Dedifferentiated amniotic fluid mesenchymal stem cell (primary cell): ENCODE data around the gene ABHD17B.
"Not testable (repeated sequence)": the region's sequence is repeated elsewhere in the genome, so short reads cannot be mapped to it uniquely, and the experiment has no call there.

Source experiments
- DNase-seq: peaks from one replicate; pipeline ENCODE4 v3.0.0-alpha.2; 2016; ENCODE audit errors: extremely low spot score

ABHD17B gene

DNA sequence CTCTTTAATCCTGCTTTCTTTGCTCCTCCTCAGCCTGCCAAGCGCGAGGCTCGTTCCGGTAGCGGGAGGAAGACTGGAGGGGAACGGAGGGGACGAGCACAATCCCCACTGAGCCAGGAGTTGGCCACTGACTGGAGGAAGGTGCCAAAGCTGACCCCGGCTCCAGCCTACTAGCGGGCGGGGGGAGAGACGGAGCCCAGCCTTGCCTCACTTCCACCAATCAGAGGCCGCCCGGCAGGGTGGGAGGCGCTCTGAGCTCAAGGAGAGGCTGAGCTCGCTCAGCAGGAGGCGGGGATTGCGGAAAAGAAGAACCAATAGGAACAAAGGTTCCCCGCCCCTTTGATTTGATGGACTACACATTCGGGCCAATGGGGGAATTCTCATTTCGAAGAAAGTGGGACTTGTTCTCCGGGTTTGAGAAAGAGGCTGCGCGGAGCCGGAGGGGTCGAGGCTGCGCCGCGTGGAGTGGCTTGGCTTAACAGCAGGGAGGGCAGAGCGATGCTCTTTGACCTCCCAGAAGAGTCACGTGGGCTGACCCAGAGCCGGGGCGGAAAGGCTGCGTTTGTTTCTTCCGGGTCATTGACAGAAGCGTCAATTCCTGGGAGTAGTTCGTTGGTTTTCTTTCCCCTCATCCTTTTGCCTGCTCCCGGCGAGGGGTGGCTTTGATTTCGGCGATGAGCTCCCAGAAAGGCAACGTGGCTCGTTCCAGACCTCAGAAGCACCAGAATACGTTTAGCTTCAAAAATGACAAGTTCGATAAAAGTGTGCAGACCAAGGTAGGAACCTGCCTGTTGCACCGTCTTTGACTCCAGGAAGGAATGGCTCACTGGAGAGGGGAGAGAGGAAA lies at the start of gene ABHD17B, which contains the start of gene C9orf85:
ABHD17B (minus strand) TSS at position 133 of the 847 bp plus-strand sequence. CDS start 36,113 bp downstream, outside the sequence.
C9orf85 (plus strand) TSS at position 579 of the 847 bp plus-strand sequence; CDS start at position 675, 96 bp downstream.
- peak; percentile 100 for DNase-seq

DNA sequence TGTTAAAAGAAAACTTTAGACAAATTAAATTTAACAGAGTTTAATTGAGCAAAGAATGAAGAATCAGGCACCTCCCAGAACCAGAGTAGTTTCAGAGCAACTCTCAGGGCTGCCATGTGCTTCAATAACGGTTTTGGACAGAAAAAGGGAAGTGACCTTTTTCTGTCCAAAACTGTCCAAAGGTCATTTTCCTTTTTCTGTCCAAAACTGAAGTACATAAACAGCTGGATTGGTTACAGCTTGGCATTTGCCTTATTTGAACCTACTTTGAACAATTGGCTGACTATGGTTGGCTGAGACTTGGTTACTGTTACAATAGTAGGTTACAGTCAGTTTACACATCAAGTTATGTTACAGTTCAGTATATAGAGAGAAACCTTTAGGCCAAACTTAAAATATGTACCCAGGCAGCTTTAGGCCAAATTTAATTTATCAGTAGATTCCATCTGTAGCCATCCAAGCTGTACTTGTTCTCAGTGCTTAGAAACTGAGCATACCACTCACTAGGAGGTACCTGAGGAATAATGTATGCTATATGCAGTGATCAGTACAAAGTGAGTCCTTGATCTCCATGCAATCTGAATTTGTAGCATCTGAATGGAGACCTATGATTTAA lies 44.4 kb upstream of the ABHD17B start:
- no peak for DNase-seq

DNA sequence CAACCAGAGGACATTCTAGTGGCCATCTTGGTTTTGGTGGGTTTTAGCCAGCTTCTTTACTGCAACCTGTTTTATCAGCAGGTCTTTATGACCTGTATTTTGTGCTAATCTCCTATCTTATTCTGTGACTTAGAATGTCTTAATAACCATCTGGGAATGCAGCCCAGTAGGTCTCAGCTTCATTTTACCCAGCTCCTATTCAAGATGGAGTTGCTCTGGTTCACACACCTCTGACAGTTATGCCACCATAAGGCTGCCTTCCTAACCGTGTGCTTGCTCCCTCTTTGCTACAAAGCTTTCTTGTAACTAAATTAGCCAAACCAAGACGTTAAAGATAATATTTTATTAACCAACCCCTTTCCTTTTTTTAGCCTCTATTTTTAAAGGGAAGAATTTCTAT lies 43.7 kb upstream of the ABHD17B start:
- DNase-seq, result not testable (repeated sequence)

DNA sequence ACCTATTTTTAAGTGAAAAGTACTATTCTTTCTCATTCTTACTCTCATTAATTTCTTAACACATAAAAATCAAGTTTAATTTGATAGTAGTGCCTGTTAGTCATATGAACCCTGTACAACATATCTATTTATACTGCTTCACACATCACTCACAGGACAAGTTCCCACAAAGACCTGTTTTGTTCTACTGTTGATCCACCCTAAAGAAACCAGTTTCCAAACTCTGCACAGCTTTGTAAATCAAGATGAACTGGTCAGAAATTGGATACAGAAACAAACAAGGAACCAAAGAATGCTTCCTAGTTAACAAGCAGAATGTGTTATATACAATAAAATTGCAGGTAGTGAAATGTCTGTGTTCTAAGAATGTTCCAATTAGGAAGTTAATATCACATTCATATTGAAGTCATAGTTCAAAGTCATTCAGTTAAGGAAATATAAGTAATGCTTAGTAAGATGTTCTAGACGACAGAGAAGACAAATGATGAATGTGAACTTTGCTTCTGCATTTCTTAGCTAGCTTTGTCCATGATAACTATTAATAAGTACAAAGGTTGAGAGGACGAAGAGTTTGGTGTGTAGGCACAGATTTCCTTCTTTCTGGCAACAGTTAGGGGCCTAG lies 33.9 kb upstream of the ABHD17B start:
- DNase-seq, result no peak

DNA sequence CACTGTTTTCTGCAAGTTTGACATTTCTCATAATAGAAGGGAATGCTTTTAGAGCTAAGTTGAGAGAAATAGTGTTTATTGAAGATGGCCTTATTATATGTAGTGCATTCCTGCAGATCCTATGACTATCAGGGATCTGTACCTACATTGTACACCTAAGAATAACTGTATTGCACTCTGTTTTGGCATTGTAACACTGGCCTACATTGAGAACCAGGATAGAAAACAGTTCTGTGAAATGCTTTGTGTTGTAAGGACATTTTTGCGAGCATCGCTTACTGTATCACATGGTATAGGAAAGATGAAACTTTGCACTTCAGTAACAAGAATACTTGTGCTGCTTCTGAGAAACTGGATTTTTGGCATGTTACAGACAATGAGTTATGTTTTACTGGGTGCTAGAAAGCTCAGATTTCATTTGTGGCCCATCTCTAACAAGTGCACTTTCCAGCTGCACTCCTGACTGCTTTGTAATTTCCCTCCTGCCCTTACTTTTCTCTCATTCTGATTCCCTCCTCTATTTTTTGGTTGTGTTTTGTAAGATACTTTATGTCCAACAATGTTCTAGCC lies 31.1 kb upstream of the ABHD17B start:
- DNase-seq, result no peak

DNA sequence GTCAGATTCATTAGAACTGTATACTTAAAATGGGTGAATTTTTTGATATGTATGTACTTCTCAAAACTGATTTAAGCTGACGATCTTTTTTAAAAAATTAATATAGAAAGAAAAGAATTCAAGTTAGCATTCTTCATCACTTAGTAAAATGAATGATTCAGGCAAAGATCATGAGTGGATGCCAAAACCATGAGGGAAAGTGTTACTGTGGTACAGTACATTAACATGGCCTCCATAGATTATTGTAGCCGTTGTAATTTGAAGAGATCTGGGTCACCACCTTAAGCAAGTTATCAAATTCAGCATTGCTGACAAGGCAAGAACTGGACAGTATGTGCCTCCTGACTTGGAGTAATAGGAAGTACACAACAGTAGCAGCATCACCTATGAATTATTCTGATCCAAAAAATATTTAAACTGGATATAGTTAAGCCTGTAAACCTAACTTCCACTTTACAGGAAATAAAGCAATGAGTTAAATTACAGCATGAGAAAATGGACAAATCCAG lies 30.1 kb upstream of the ABHD17B start:
- peak; percentile 32 for DNase-seq

DNA sequence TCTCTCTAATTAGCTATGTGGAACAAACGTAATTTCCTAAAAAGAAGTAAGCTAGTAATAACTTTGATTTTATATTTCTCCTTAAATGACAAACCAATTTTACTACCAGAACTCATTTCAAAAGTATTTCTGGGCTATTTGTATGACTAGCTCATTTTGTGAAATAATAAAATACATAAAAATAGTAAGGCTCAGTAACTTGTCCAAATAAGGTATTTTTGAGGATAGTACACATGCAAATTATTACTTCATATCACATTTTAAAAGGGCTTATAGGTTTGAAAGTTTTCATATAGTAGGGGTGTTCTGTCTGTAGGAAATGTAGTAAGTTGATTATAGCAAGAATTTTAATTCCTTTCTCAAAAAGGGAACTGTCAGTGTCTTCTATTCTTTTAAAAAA lies 26.9 kb upstream of the ABHD17B start:
- no peak for DNase-seq

DNA sequence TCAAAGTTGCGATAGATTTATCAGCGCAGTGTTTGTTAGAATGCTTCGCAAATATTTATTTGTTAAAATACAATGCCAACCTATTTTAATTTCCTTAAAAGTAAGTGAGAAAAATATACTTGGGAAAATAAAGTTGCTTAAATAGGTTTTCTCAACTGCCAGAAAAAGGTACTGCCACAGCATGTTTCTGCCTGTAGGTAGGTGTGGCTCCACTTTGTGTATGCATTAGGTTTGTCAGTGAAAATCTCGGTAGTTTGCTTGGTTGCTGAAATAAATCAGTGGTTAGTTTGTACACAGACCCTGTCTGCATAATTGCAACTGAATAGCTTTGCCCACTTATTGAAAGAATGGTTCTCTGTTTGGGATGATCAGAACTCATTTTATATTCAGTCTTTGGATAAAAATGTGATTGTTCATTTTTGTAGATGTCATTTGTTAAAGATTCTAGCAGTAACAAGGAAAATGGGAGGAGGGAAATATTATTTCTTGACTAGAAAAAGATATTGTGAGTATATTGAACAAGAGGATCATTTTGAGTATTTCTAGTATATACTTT lies 26.2 kb upstream of the ABHD17B start:
- no peak for DNase-seq

DNA sequence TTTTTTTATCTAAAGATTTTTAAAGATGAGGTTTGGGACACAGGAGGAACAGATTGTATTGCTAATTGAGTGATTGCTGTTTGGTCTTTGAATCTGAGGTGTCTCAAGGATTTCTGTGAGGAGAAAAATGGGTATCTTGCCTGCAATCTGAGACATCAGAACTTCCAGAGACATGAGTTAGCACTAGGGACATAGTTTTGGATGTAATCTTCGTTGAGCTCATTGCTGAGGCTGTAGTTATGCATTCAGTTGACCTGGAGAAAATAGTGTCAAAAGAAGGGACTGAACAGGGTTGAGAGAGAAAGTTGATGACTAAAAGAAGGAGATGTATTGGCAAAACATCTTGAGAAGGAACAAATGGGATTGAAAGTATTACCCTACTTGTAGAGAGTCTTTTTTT lies 25.1 kb upstream of the ABHD17B start:
- no peak for DNase-seq

DNA sequence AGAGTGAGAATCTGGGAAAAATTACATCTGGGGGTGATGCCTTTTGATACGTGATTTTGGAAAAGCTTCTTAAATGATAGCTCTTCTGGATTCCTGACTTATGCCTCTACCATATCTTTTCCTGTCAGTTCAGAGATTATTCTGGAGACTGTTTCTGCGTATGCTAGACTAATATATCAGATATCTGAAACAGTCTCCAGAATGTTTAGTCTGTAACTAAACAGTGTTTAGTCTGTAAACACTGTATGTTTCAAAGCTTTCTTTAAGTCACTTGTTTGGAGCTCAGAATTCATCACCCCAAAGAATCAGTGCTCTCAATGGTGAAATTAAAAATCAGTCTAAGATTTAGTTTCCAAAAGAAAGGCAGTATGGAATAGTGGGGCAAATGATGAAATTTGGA lies 20.2 kb upstream of the ABHD17B start:
- no peak for DNase-seq

DNA sequence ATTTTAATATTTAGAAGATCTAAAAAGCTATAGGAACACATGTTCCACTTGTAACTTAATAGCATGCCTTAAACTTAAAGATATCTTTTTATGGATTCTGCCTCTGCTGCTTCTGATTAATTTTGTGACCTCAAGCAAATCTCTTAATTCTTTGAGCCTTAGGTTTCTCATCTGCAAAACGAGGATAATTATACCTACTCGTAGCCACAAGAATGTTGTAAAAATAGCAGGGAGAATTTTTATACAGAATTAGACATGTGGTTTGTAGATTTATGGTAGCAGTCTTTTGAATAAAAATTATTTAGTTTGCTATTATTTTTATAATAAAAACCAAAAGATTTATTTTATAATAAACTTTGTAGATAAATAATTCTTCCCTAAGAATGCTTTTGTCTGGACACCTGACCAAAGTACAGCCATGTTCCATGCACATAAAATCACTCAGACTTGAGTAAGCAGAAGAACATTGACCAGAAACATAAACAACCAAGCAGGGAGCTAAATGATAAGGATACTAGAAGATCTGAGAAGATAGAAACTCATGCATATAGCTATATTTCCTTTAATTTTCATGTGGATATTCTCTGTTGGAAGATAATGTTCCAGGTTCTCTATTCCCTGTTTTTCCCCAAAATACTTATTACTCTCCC lies 18.9 kb upstream of the ABHD17B start:
- peak; percentile 39 for DNase-seq

DNA sequence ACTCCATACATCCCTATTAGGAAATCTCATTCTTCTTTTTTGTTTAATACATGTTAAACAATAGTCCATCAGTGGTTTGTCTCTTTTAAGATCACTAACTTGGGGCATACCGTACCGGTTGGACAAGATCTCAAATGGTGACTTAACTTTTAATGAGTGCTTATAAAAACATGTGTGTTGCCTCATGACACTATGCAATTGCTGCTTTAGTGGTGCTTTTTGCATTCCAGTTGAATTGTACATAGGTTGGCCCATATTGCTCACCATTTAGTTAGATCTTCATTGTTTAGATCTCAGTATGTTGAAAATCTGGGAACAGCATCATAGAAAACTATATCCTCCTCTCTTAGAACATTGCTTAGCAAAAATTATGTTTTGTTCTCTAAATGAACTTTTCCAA lies 18.2 kb upstream of the ABHD17B start:
- peak; percentile 39 for DNase-seq

DNA sequence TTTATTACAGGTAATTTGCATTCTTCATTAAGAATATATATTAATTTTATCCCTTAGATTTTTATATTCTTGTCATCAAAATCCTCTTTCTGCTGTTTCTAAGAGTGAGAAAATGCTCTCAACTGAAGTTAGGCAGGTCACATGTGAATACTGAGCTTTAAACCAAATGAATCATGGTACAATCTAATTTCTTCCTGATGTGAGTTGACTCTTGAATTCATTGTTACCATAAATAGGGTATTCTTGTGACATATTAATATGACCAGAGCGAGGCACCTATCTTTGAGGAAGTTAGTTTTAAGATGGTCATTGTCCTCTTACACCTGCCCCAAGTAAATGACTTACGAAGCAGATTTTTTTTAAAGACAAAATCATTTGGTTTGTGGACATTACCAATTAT lies 17.8 kb upstream of the ABHD17B start:
- no peak for DNase-seq

DNA sequence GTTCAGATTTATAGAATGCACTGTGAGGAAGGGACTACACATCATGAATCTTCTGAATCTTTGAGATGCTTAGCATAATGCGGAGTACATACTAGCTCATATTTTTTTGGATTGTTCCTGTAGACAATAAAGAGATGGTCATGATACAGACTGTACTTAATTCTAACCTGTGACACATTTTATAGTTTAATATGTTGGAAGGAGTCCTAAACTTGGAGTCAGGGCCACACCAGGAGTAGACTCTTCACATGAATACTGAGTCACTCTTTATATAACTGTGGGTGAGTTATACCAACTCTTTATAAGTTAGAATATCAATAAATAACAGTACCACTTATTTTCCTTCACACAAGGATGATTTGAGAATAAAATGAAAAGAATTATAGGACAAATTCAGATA lies 17.4 kb upstream of the ABHD17B start:
- DNase-seq, result no peak

DNA sequence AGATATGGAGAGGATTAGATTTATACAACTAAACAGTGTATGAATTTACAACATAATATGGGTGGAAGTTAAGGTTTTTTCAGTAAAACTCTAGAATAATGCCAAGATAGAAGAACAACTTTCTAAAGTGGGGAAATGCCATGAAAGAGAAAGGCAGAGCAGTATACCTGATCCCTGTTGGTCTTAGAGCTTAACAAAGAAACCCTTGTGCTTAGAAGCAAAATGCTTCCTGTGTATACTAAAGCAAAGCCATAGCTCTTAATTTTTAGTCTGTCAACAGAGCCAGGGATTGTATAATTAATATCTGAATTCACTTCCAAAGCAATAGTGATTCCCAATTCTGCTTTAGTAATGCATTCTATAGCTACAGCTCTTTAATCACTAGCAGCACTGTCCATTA lies 14.8 kb upstream of the ABHD17B start:
- DNase-seq, result no peak

DNA sequence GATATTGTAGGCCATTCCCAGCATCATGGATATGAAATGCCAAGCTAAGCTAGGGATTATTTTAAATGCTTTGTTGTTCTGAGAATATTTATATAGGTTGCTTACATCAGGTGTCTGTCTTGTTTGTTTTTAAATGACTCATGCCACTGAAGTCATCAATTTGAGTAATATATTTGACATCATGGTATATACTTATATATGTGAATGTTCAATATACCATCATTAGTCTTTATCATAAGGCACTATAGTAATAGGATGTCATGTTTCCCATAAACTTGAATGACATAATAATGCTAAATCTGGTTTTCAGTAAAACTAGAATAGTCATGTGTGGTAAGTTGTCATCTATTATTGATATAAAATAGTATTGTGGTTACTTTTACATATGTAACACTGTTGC lies 13.6 kb upstream of the ABHD17B start:
- DNase-seq, result no peak

DNA sequence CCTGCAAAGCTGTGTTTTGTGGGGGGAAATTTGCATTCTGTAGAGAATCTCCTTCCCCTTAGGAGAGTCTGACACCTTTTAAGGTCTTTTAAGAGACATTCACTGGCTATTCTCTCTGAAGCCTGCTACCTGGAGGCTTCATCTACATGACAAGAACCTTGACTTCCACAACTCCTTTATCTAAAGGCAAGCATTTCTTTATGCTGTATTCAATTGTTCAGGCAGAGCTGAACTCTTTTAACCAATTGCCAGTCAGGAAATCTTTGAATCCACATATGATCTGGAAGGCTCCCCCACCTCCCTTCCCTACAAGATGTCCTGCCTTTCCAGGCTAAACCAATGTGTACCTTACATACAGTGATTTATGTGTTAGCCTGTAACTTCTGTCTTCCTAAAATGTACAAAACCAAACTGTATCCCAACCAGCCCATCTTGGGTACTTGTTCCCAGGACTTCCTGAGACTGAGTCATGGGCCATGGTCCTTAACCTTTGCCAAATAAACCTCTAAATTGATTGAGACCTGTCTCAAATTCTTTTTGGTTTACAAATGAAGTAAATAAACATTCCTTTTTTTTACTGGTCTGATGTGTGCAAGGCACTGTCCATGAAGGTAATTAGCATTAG lies 10.3 kb upstream of the ABHD17B start:
- DNase-seq, result no peak

DNA sequence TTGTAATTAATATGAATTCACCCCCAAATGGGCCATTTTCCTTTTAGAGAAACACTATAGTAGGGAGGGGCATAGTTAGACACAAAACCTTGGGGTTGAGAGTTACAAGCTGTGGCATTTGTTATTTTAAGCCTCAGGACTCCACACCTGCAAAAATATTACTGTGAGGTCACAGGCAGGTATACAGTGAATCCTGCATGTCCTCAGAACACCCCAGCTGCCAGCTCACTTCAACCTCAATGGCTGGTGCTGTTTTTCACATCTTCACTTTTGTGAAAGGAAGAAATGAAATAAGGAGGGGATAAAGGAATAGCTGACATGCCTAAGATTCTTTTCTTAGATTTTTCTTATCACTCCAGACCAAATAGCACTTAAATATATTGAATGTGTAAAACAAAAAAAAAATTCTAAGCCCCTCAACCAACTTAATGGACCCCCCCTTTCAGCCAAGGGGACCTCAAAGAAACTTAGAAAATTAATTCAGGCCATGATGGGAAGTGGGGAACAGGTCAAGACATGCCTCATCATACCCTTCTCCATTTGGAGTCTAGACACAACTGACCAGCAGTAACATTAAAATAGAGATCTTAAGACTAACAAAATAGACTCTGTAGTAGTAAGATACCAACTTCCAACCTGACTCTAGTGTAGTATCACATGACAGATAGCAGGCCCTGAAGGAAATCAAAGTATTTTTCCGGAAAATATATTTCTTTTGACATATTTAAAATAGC lies 9.6 kb upstream of the ABHD17B start:
- no peak for DNase-seq

DNA sequence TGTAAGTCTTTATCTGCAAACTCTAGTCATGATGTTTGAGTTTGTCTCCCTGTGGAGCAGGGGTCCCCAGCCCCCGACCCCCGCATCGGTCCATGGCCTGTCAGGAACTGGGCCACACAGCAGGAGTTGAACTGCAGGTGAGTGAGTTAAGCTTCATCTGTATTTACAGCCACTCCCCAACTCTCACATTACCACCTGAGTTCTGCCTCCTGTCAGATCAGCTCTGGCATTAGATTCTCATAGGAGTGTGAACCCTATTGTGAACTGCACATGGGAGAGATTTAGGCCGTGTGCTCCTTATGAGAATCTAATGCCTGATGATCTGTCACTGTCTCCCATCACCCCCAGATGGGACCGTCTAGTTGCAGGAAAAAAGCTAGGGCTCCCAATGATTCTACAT lies 7.4 kb upstream of the ABHD17B start:
- no peak for DNase-seq

DNA sequence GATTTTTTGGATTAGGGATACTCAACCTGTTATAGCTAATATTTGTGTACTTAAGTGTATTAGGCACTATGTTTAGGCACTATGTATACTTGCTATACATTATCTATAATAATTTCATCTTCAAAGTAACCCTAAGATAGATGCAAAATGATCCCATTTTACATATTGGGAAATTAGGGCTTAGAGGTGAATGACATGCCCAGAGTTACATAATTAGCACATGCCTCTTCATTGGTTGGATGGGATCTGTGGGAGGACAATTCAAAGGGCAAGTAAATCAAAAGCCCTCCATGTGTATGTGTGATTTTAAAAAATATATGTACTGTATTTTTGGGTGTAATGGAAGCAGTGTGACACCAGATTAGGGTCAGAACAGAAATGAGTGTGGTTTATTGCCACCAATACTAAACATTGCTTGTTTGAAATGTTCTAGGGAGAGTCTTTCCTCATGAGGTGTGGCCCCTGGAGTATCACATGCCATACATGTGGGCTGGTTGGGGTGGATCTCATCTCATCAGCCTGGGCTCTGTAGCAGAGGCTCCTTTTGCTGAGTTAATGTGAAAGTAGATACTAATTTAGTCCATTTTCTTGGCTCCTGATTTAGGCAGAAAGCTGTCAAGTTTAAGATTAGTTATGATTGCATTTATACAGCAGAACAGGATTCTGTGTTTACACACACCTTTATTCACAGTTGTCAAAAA lies 6.0 kb upstream of the ABHD17B start:
- DNase-seq, result no peak
